Ishikawa (cell line): Measurements from ENCODE around the gene ZKSCAN5.

ENCODE experiments used
- CEBPB ChIP-seq: IDR thresholded peaks from 2 replicates; pipeline ENCODE4 v1.6.1; 2012
- CREB1 ChIP-seq: IDR thresholded peaks from 2 replicates; pipeline ENCODE4 v1.6.1; 2012; ENCODE audit warnings: low read depth
- EGR1 ChIP-seq: IDR thresholded peaks from 2 replicates; pipeline ENCODE4 v1.6.1; 2012
- EP300 ChIP-seq: IDR thresholded peaks from 2 replicates; pipeline ENCODE4 v1.6.1; 2012; ENCODE audit warnings: borderline replicate concordance
- FOXM1 ChIP-seq: IDR thresholded peaks from 2 replicates; pipeline ENCODE4 v1.6.1; 2012; ENCODE audit warnings: low read depth, borderline replicate concordance
- MAX ChIP-seq: IDR thresholded peaks from 2 replicates; pipeline ENCODE4 v1.6.1; 2012
- NFIC ChIP-seq: IDR thresholded peaks from 2 replicates; pipeline ENCODE4 v1.6.1; 2012
- RAD21 ChIP-seq: IDR thresholded peaks from 2 replicates; pipeline ENCODE4 v1.6.1; 2012; ENCODE audit warnings: low read depth
- REST ChIP-seq: IDR thresholded peaks from 2 replicates; pipeline ENCODE4 v1.6.1; 2012; ENCODE audit warnings: low read depth, mild to moderate bottlenecking
- TAF1 ChIP-seq: IDR thresholded peaks from 2 replicates; pipeline ENCODE4 v1.6.1; 2012; ENCODE audit warnings: low read depth, mild to moderate bottlenecking
- TCF12 ChIP-seq: IDR thresholded peaks from 2 replicates; pipeline ENCODE4 v1.6.1; 2012; ENCODE audit warnings: low read depth
- TEAD4 ChIP-seq: IDR thresholded peaks from 2 replicates; pipeline ENCODE4 v1.6.1; 2012
- USF1 ChIP-seq: IDR thresholded peaks from 2 replicates; pipeline ENCODE4 v1.6.1; 2012
- YY1 ChIP-seq: IDR thresholded peaks from 2 replicates; pipeline ENCODE4 v1.6.1; 2012; ENCODE audit warnings: low read depth
- ZBTB7A ChIP-seq: IDR thresholded peaks from 2 replicates; pipeline ENCODE4 v1.6.1; 2012; ENCODE audit warnings: low read depth

Gene ZKSCAN5

GRCh38 chr7:99553039-99553438 is 48.6 kb downstream of the ZKSCAN5 start:
- TF ChIP-seq RAD21: no peak
- TF ChIP-seq EP300: no peak
- TF ChIP-seq YY1: no peak
- no peak for TF ChIP-seq TCF12
- no peak for TF ChIP-seq CEBPB
- TF ChIP-seq TEAD4: no peak
- no peak for TF ChIP-seq CREB1
- no peak for TF ChIP-seq TAF1
- no peak for TF ChIP-seq USF1
- TF ChIP-seq FOXM1: no peak
- TF ChIP-seq ZBTB7A: no peak
- no peak for TF ChIP-seq EGR1
- no peak for TF ChIP-seq MAX
- TF ChIP-seq REST: no peak
- TF ChIP-seq NFIC: no peak

GRCh38 chr7:99554939-99555338 is 50.5 kb downstream of the ZKSCAN5 start:
- no peak for TF ChIP-seq TAF1
- no peak for TF ChIP-seq FOXM1
- no peak for TF ChIP-seq REST
- TF ChIP-seq RAD21: no peak
- TF ChIP-seq EP300: no peak
- no peak for TF ChIP-seq YY1
- TF ChIP-seq CEBPB: no peak
- TF ChIP-seq TEAD4: no peak
- TF ChIP-seq TCF12: no peak
- TF ChIP-seq MAX: no peak
- no peak for TF ChIP-seq ZBTB7A
- no peak for TF ChIP-seq EGR1
- no peak for TF ChIP-seq USF1
- no peak for TF ChIP-seq NFIC
- TF ChIP-seq CREB1: no peak

- TF ChIP-seq NFIC: no peak
- TF ChIP-seq TCF12: no peak
- TF ChIP-seq REST: peak; percentile 68
These were observed 52.7 kb downstream of the ZKSCAN5 start for GRCh38 chr7:99557196-99557607.

GRCh38 chr7:99557940-99558305 is 53.5 kb downstream of the ZKSCAN5 start:
- no peak for TF ChIP-seq TCF12
- peak; percentile 69; the same call in 1 of the 2 replicates for TF ChIP-seq YY1

GRCh38 chr7:99558306-99559174 is 54.1 kb downstream of the ZKSCAN5 start, which contains the start of gene ZNF655:
TSS of gene ZNF655 (plus strand) at chr7:99558642. CDS start at chr7:99560560, 1,918 bp downstream.
- no peak for TF ChIP-seq EP300
- no peak for TF ChIP-seq TEAD4
- TF ChIP-seq CREB1: no peak
- peak; percentile 49 for TF ChIP-seq TAF1
- no peak for TF ChIP-seq EGR1
- peak; percentile 61; the same call in 1 of the 2 replicates for TF ChIP-seq MAX
- TF ChIP-seq ZBTB7A: peak; percentile 96
- no peak for TF ChIP-seq CEBPB
- peak; percentile 55; the same call in 1 of the 2 replicates for TF ChIP-seq YY1
- TF ChIP-seq RAD21: no peak
- TF ChIP-seq TCF12: peak; percentile 51
- no peak for TF ChIP-seq REST
- no peak for TF ChIP-seq FOXM1
- no peak for TF ChIP-seq NFIC
- TF ChIP-seq USF1: no peak
